Fibroblast of lung (primary cell): ENCODE measurements around the gene ERMP1. TPM values are rescaled to one million over a fixed set of nuclear protein-coding genes. Genes with fewer than 3 reads are reported as not detected.

Experiments
- DNase-seq, 2 donors: peaks; one replicate each; pipeline versions ENCODE4 v3.0.0 to v3.0.0-alpha.2; 2010; ENCODE audit warnings: low read depth in 2 of 2
- H2AFZ ChIP-seq: 2 replicates; pipeline ENCODE4 v1.5.1; 2012; ENCODE audit warnings: low read length, control low read depth, inconsistent platforms
- H3K27ac ChIP-seq: 2 replicates; pipeline ENCODE4 v1.5.1; 2011; ENCODE audit warnings: low read length, control low read depth; ENCODE audit not compliant: insufficient read depth
- H3K27me3 ChIP-seq: 2 replicates; pipeline ENCODE4 v1.5.1; 2011; ENCODE audit warnings: mild to moderate bottlenecking, low read length; ENCODE audit not compliant: control insufficient read depth, insufficient read depth
- H3K36me3 ChIP-seq: 2 replicates; pipeline ENCODE4 v1.5.1; 2011; ENCODE audit warnings: low read length; ENCODE audit not compliant: control insufficient read depth, insufficient read depth
- H3K4me1 ChIP-seq: 2 replicates; pipeline ENCODE4 v1.5.1; 2011; ENCODE audit warnings: low read length; ENCODE audit not compliant: control insufficient read depth, insufficient read depth; ENCODE audit errors: extremely low read depth
- H3K4me2 ChIP-seq: 2 replicates; pipeline ENCODE4 v1.5.1; 2011; ENCODE audit warnings: low read length, control low read depth; ENCODE audit not compliant: insufficient read depth; ENCODE audit errors: extremely low read depth
- H3K4me3 ChIP-seq, 4 experiments: fragments of 200-600 bp in 1 of 4; sonication (generic) in 1 of 4; replicated peaks in 1 of 4; 2 replicates each; pipeline ENCODE4 v1.5.1; 2011 to 2016; ENCODE audit warnings: low read length in 4 of 4, low read depth in 3 of 4, mild to moderate bottlenecking in 3 of 4, control low read depth in 2 of 4, inconsistent platforms in 1 of 4, mixed read lengths in 1 of 4; ENCODE audit not compliant: insufficient read depth in 1 of 4; ENCODE audit errors: control extremely low read depth in 1 of 4
- H3K79me2 ChIP-seq: 2 replicates; pipeline ENCODE4 v1.5.1; 2012; ENCODE audit warnings: mild to moderate bottlenecking, low read length, inconsistent platforms; ENCODE audit not compliant: control insufficient read depth, insufficient read depth
- H3K9ac ChIP-seq: 2 replicates; pipeline ENCODE4 v1.5.1; 2011; ENCODE audit warnings: mild to moderate bottlenecking, low read length, control low read depth; ENCODE audit not compliant: insufficient read depth
- H3K9me3 ChIP-seq: 2 replicates; pipeline ENCODE4 v1.5.1; 2012; ENCODE audit warnings: low read depth, low read length; ENCODE audit not compliant: control insufficient read depth, insufficient read depth
- H4K20me1 ChIP-seq: 2 replicates; pipeline ENCODE4 v1.5.1; 2011; ENCODE audit warnings: low read length; ENCODE audit not compliant: control insufficient read depth, insufficient read depth; ENCODE audit errors: extremely low read depth
- EZH2 ChIP-seq: IDR thresholded peaks from 2 replicates; pipeline ENCODE4 v1.5.1; 2012; ENCODE audit warnings: low read length, control low read depth, mild to moderate bottlenecking; ENCODE audit errors: missing control alignments
- polyA plus RNA-seq, 2 donors: library from polyadenylated mRNA; depleted of rRNA in 1 of 2; stranded (reverse) in 1 of 2; unstranded in 1 of 2; fragments of >200 nt; gene quantifications; 2 replicates each; pipeline ENCODE4 v1.2.1, GENCODE V29; 2011 to 2012; ENCODE audit warnings: missing spikeins in 1 of 2
- total RNA-seq: library from RNA; depleted of rRNA; stranded (reverse); fragments of >200 nt; gene quantifications from 2 replicates; pipeline ENCODE4 v1.2.1, GENCODE V29; 2014
- TF ChIP-seq, protein P1 (sequence below), 2 donors: IDR thresholded peaks in 1 of 2; conservative IDR thresholded peaks in 1 of 2; 1 replicate in 1 of 2; 2 replicates in 1 of 2; pipeline ENCODE4 v1.5.1; 2011 to 2012; ENCODE audit warnings: low read length in 2 of 2, control low read depth in 1 of 2, inconsistent platforms in 1 of 2, low read depth in 1 of 2, mild to moderate bottlenecking in 1 of 2

Gene ERMP1
- total and polyA plus RNA-seq, 2 donors (not counting 1 experiment from before 2014, with no cell fraction given) = 9.4 to 25.4 TPM

DNA sequence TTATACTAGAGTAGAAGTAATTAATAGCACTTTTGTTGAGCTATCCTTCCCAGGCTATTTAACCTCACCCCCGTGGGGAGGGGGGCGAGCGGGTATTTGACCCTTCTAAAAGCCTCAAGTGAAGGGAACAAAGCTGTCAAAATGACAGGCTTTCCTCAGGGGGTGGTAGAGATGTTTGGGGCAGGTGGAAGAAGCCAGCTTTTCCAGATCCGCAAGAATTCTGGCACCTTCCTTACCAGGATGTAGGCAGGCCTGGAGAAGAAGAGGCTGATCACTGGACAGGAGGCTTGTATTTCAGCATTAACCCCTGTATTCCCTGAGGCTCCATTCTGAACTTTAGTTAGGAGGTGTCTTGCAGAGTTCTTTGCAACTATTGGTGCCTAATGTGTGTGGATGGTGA lies 31.5 kb upstream of the ERMP1 start:
- H3K4me2 ChIP-seq = no peak overlapping the region
- no peak overlapping the region for H3K4me3 ChIP-seq
- H3K9ac ChIP-seq = no peak overlapping the region
- no peak overlapping the region for H3K27ac ChIP-seq
- H4K20me1 ChIP-seq = no peaks in the 10 kb centered on the region
- no peak overlapping the region for H2AFZ ChIP-seq
- no peaks in the 10 kb centered on the region for H3K4me1 ChIP-seq
- no peaks in the 10 kb centered on the region for H3K9me3 ChIP-seq
- TF ChIP-seq EZH2 = no peak
- TF ChIP-seq, protein P1, sequence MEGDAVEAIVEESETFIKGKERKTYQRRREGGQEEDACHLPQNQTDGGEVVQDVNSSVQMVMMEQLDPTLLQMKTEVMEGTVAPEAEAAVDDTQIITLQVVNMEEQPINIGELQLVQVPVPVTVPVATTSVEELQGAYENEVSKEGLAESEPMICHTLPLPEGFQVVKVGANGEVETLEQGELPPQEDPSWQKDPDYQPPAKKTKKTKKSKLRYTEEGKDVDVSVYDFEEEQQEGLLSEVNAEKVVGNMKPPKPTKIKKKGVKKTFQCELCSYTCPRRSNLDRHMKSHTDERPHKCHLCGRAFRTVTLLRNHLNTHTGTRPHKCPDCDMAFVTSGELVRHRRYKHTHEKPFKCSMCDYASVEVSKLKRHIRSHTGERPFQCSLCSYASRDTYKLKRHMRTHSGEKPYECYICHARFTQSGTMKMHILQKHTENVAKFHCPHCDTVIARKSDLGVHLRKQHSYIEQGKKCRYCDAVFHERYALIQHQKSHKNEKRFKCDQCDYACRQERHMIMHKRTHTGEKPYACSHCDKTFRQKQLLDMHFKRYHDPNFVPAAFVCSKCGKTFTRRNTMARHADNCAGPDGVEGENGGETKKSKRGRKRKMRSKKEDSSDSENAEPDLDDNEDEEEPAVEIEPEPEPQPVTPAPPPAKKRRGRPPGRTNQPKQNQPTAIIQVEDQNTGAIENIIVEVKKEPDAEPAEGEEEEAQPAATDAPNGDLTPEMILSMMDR (conservative IDR thresholded peaks at IDR 0.05 in 1 of 2, IDR thresholded peaks at IDR 0.05 in 1 of 2; ENCODE audit: low read depth in 1 of 2, low read length in 2 of 2) = no peak
- H3K79me2 ChIP-seq = no peaks in the 10 kb centered on the region
- H3K36me3 ChIP-seq = no peaks in the 10 kb centered on the region
- no peak for DNase-seq
- no peaks in the 10 kb centered on the region for H3K27me3 ChIP-seq

DNA sequence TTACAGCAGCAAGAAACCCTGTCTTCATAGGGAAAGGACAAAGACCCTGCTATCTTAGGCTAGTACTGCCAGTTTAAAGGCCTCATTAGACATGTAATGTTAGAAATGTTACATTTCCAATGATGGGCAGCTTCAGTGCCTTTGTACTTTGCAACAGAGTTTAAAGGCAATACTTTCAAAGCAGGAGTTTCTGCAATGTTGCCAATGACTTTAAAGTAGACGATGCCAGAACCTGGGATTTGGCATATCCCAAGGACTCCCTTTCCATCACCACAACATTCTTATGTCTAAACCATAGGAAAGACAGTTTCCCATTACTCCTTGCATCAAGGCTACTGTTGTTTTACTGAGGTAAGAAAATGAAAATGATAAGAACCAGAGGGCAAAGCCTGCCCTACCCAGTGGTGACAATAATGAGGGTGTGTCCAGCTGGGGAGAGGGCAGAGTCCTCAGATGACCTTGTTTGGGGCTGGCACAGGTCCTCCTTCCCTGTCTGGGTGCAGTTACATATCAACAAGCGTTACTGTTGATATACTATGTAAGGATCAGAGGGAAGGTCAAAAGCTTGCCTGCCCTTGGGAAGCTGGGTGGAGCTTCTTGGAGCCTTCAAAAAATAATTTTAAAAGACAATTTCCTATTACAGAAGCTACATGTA lies 30.3 kb upstream of the ERMP1 start:
- DNase-seq = no peak
- no peaks in the 10 kb centered on the region for H4K20me1 ChIP-seq
- no peak for TF ChIP-seq EZH2
- TF ChIP-seq, protein P1 (conservative IDR thresholded peaks at IDR 0.05 in 1 of 2, IDR thresholded peaks at IDR 0.05 in 1 of 2; ENCODE audit: low read depth in 1 of 2, low read length in 2 of 2) = no peak
- H3K27ac ChIP-seq = no peak overlapping the region
- H3K4me3 ChIP-seq = no peak overlapping the region
- H3K36me3 ChIP-seq = no peaks in the 10 kb centered on the region
- H3K9me3 ChIP-seq = no peaks in the 10 kb centered on the region
- no peaks in the 10 kb centered on the region for H3K79me2 ChIP-seq
- H2AFZ ChIP-seq = no peak overlapping the region
- no peak overlapping the region for H3K9ac ChIP-seq
- no peak overlapping the region for H3K4me2 ChIP-seq
- H3K27me3 ChIP-seq = no peaks in the 10 kb centered on the region
- no peaks in the 10 kb centered on the region for H3K4me1 ChIP-seq

DNA sequence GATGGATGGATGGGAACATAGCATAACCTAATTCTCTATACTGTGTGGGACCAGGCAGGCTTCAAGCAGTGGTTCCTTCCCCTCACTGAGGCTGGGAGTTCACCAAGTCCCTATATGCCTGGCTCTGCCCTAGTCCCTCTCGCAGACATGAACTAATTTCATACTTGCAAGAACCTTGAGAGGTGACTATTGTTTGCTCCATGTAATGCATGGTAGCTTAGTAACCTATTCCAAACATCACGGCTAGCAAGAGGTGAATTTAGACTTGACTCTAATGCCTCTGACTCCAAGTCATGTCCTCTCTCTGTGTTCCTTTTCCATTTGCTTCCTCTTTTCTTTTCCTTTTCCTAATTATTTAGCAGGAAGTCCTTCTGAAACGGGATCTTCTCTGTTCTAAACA lies 25.9 kb upstream of the ERMP1 start:
- no peak for TF ChIP-seq EZH2
- TF ChIP-seq, protein P1 (conservative IDR thresholded peaks at IDR 0.05 in 1 of 2, IDR thresholded peaks at IDR 0.05 in 1 of 2; ENCODE audit: low read depth in 1 of 2, low read length in 2 of 2) = no peak
- Histone ChIP-seq H3K9me3 (no peaks in the 10 kb centered on the region), H3K27ac (no peak overlapping the region), H3K36me3 (no peaks in the 10 kb centered on the region), H3K4me3 (no peak overlapping the region), H3K4me1 (no peaks in the 10 kb centered on the region), H3K4me2 (no peak overlapping the region), H3K27me3 (no peaks in the 10 kb centered on the region), H3K9ac (no peak overlapping the region), H4K20me1 (no peaks in the 10 kb centered on the region), H3K79me2 (no peaks in the 10 kb centered on the region), H2AFZ (no peak overlapping the region)
- no peak for DNase-seq
